K562 (cell line): ENCODE results near the gene FBXO46. TPM values are rescaled to one million over a fixed set of nuclear protein-coding genes. Genes with fewer than 3 reads are reported as not detected.

Experiments
- CHCHD3 ChIP-seq: fragments of 250-450 bp; sonication (Bioruptor Pico); IDR thresholded peaks from 2 replicates; pipeline ENCODE4 v2.1.2; 2022; ENCODE audit warnings: mild to moderate bottlenecking
- CREBBP ChIP-seq: IDR thresholded peaks from one replicate; pipeline ENCODE4 v1.6.1; 2012; ENCODE audit warnings: low read depth, mild to moderate bottlenecking, control low read depth, inconsistent platforms, low read length
- EZH2 ChIP-seq: IDR thresholded peaks from 2 replicates; pipeline ENCODE4 v1.6.1; 2012; ENCODE audit warnings: low read depth, mild to moderate bottlenecking, inconsistent platforms, low read length, borderline replicate concordance
- MAFF ChIP-seq: IDR thresholded peaks from 2 replicates; pipeline ENCODE4 v1.6.1; 2012; ENCODE audit warnings: low read length, improper control_type of control experiment
- MCM5 ChIP-seq: fragments of 450-650 bp; IDR thresholded peaks from 2 replicates; pipeline ENCODE4 v1.6.1; 2016; ENCODE audit warnings: low read depth
- MCM7 ChIP-seq, 2 experiments: fragments of 450-650 bp; IDR thresholded peaks; 2 replicates each; pipeline ENCODE4 v1.6.1; 2016 to 2018
- PHB2 ChIP-seq: fragments of 450-650 bp; IDR thresholded peaks from 2 replicates; pipeline ENCODE4 v1.6.1; 2017; ENCODE audit warnings: low read depth
- SRF ChIP-seq, 2 experiments: fragments of 250-450, 450-650 bp in 1 of 2; sonication (Bioruptor Pico) in 1 of 2; sonication (generic) in 1 of 2; formaldehyde crosslinking; IDR thresholded peaks; 2 replicates each; pipeline versions ENCODE4 v1.5.0 to v1.5.1; 2020 to 2022; ENCODE audit warnings: mild to moderate bottlenecking in 1 of 2, missing genetic modification reagents in 1 of 2
- TAL1 ChIP-seq: fragments of 450-650 bp; IDR thresholded peaks from 2 replicates; pipeline ENCODE4 v1.6.1; 2016; ENCODE audit warnings: mild to moderate bottlenecking
- TOE1 ChIP-seq, 2 experiments: fragments of 450-650 bp in 1 of 2; sonication (generic) in 1 of 2; formaldehyde crosslinking in 1 of 2; IDR thresholded peaks; 2 replicates each; pipeline versions ENCODE4 v1.7.1 to v1.8.0; 2016 to 2022; ENCODE audit warnings: borderline replicate concordance in 2 of 2, mild to moderate bottlenecking in 2 of 2, antibody characterized with exemption in 1 of 2, inconsistent platforms in 1 of 2, low read depth in 1 of 2, missing genetic modification reagents in 1 of 2, moderate library complexity in 1 of 2
- ZBTB12 ChIP-seq: fragments of 250-450 bp; sonication (Bioruptor Pico); IDR thresholded peaks from 2 replicates; pipeline ENCODE4 v1.4.0; 2020
- ZNF347 ChIP-seq: fragments of 450-650 bp; formaldehyde crosslinking; IDR thresholded peaks from 2 replicates; pipeline ENCODE4 v1.4.0; 2020; ENCODE audit warnings: low read depth, mild to moderate bottlenecking, moderate library complexity
- ZNF75A ChIP-seq: fragments of 450-650 bp; formaldehyde crosslinking; IDR thresholded peaks from 2 replicates; pipeline ENCODE4 v1.4.0; 2020; ENCODE audit warnings: mild to moderate bottlenecking
- polyA plus RNA-seq, 8 experiments: library from polyadenylated mRNA; depleted of rRNA in 4 of 8; stranded (reverse) in 5 of 8; unstranded in 3 of 8; fragments of >200 nt; fragmentation: Nextera tagmentation in 2 of 8; fragmentation: Illumina TruSeq in 1 of 8; extraction: Ambion mirVana in 2 of 8; extraction: Trizol in 1 of 8; gene quantifications; 2 replicates each; pipeline versions ENCODE4 v1.2.1 to v1.2.3, GENCODE V29; 2011 to 2014; ENCODE audit warnings: inconsistent platforms in 1 of 8, missing spikeins in 1 of 8
- total RNA-seq, 7 experiments: library from RNA; depleted of rRNA in 6 of 7; stranded (reverse); fragments of >200 nt in 6 of 7; fragmentation: Illumina TruSeq in 2 of 7; extraction: Trizol in 2 of 7; gene quantifications; 2 replicates each; pipeline versions ENCODE4 v1.2.1 to v1.2.3, GENCODE V29; 2011 to 2021; ENCODE audit warnings: low replicate concordance in 1 of 7
- TF ChIP-seq, protein P1 (sequence below), 2 experiments: fragments of 450-650 bp in 1 of 2; sonication (generic) in 1 of 2; formaldehyde crosslinking in 1 of 2; IDR thresholded peaks; 2 replicates each; pipeline versions ENCODE4 v1.7.1 to v1.9.0; 2016 to 2022; ENCODE audit warnings: inconsistent platforms in 1 of 2, mild to moderate bottlenecking in 1 of 2, missing genetic modification reagents in 1 of 2

The FBXO46 gene
- total and polyA plus RNA-seq, 9 of the 15 experiments (the other 6 are each of a cell fraction or from before 2014, with no cell fraction given) = 1.5 to 36.1 (median 7.3) TPM

- TF ChIP-seq CHCHD3 (CRISPR knock-in tag) (no peak), CREBBP (no peak), TAL1 (0 out of 2 replicates have a peak, but pooled peaks have one; percentile 8), MCM5 (no peak), SRF (CRISPR knock-in tag; IDR thresholded peaks at IDR 0.05) (no peak), MCM7 (IDR thresholded peaks at IDR 0.05) (peak in 1 of 2 experiments; percentile 46; a peak in 1 of 4 replicates), PHB2 (peak; percentile 65; the same call in 1 of the 2 replicates), ZNF347 (CRISPR knock-in tag) (no peak), MAFF (no peak), ZBTB12 (CRISPR knock-in tag) (no peak), EZH2 (no peak), ZNF75A (CRISPR knock-in tag) (no peak), TOE1 (IDR thresholded peaks at IDR 0.05; ENCODE audit: borderline replicate concordance) (peak; percentile 59; the same call in 1 of the 2 replicates), TOE1 (CRISPR knock-in tag; IDR thresholded peaks at IDR 0.05; ENCODE audit: borderline replicate concordance, low read depth) (peak; percentile 83; the same call in 1 of the 2 replicates)
- TF ChIP-seq, protein P1, sequence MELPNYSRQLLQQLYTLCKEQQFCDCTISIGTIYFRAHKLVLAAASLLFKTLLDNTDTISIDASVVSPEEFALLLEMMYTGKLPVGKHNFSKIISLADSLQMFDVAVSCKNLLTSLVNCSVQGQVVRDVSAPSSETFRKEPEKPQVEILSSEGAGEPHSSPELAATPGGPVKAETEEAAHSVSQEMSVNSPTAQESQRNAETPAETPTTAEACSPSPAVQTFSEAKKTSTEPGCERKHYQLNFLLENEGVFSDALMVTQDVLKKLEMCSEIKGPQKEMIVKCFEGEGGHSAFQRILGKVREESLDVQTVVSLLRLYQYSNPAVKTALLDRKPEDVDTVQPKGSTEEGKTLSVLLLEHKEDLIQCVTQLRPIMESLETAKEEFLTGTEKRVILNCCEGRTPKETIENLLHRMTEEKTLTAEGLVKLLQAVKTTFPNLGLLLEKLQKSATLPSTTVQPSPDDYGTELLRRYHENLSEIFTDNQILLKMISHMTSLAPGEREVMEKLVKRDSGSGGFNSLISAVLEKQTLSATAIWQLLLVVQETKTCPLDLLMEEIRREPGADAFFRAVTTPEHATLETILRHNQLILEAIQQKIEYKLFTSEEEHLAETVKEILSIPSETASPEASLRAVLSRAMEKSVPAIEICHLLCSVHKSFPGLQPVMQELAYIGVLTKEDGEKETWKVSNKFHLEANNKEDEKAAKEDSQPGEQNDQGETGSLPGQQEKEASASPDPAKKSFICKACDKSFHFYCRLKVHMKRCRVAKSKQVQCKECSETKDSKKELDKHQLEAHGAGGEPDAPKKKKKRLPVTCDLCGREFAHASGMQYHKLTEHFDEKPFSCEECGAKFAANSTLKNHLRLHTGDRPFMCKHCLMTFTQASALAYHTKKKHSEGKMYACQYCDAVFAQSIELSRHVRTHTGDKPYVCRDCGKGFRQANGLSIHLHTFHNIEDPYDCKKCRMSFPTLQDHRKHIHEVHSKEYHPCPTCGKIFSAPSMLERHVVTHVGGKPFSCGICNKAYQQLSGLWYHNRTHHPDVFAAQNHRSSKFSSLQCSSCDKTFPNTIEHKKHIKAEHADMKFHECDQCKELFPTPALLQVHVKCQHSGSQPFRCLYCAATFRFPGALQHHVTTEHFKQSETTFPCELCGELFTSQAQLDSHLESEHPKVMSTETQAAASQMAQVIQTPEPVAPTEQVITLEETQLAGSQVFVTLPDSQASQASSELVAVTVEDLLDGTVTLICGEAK (IDR thresholded peaks at IDR 0.05) = peak; percentile 64
- TF ChIP-seq, protein P1 (CRISPR knock-in tag; IDR thresholded peaks at IDR 0.05) = no peak
Measured at GRCh38 chr19:45668342-45668871, 62.3 kb downstream of the FBXO46 start (continued).
